OCI-LY7 (cell line): ENCODE measurements around the gene GFY.

Experiments
- CTCF ChIP-seq: fragments of 200-600 bp; sonication (generic); conservative IDR thresholded peaks from 2 replicates; pipeline ENCODE4 v1.5.1; 2014; ENCODE audit warnings: mild to moderate bottlenecking, antibody characterized with exemption, low read length, moderate library complexity, mixed read lengths
- EZH2phosphoT487 ChIP-seq: fragments of 200-600 bp; sonication (generic); IDR thresholded peaks from 2 replicates; pipeline ENCODE4 v1.6.1; 2018; ENCODE audit warnings: low read depth, borderline replicate concordance, mild to moderate bottlenecking, mixed run types, antibody characterized with exemption, low read length, moderate library complexity, mixed read lengths

- TF ChIP-seq CTCF (no peak), EZH2phosphoT487 (peak; percentile 79; the same call in 1 of the 2 replicates)
These were observed 3.9 kb upstream of the GFY start for GRCh38 chr19:49421039-49421877.
